ENCODE results near the gene ORC6. TPM values are rescaled to one million over a fixed set of nuclear protein-coding genes. Genes with fewer than 3 reads are reported as not detected.

ORC6 gene
- total and polyA plus RNA-seq, 2 experiments from 2014 or later: 32.6 to 35.5 TPM

GRCh38 chr16:46745617-46746016 is 56.2 kb downstream of the ORC6 start:
- Histone ChIP-seq H3K27me3 (no peaks in the 10 kb centered on the region), H3K36me3 (peaks cover 11% of the 10 kb centered on the region), H3K9me3 (ENCODE audit: low read depth) (no peaks in the 10 kb centered on the region), H3K4me3 (no peak overlapping the region), H3K4me1 (ENCODE audit: low read depth) (peaks cover 79% of the 10 kb centered on the region), H3K27ac (peak overlapping the region; percentile 100)
- DNase-seq (ENCODE audit: low read depth in 1 of 2, low spot score in 1 of 2): no peak
- no peak for TF ChIP-seq CTCF (IDR thresholded peaks at IDR 0.05; ENCODE audit: low read depth, low read length)

- peak overlapping the region; percentile 0 for H3K4me3 ChIP-seq
- H3K9me3 ChIP-seq (ENCODE audit: low read depth): no peaks in the 10 kb centered on the region
- peak overlapping the region; percentile 100 for H3K27ac ChIP-seq
- peak in 1 of 2 donors; percentile 92 for DNase-seq (ENCODE audit: low read depth in 1 of 2, low spot score in 1 of 2)
- peaks cover 11% of the 10 kb centered on the region for H3K36me3 ChIP-seq
- no peaks in the 10 kb centered on the region for H3K27me3 ChIP-seq
- TF ChIP-seq CTCF (IDR thresholded peaks at IDR 0.05; ENCODE audit: low read depth, low read length): no peak
- peaks cover 77% of the 10 kb centered on the region for H3K4me1 ChIP-seq (ENCODE audit: low read depth)
Observed at GRCh38 chr16:46746821-46747776, 57.6 kb downstream of the ORC6 start.

Other genes starting within 250 kb of the ORC6 start
- 1.8 and 4.4 TPM in 2 replicates for gene SHCBP1, start 68.3 kb upstream of the ORC6 start, total RNA-seq
- 4.7 and 10.5 TPM in 2 replicates for gene SHCBP1, start 68.3 kb upstream of the ORC6 start, polyA plus RNA-seq
- 58.9 and 63.2 TPM in 2 replicates for gene VPS35, start 481 bp upstream of the ORC6 start, total RNA-seq
- gene VPS35, start 481 bp upstream of the ORC6 start, polyA plus RNA-seq: 111 and 146 TPM in 2 replicates
- gene MYLK3, start 58.7 kb downstream of the ORC6 start, total RNA-seq: 203 and 211 TPM in 2 replicates
- gene MYLK3, start 58.7 kb downstream of the ORC6 start, polyA plus RNA-seq: 57.5 and 57.8 TPM in 2 replicates
- gene C16orf87, start 141.5 kb downstream of the ORC6 start, total RNA-seq: 26.0 and 41.0 TPM in 2 replicates
- gene C16orf87, start 141.5 kb downstream of the ORC6 start, polyA plus RNA-seq: 45.1 and 66.6 TPM in 2 replicates
- gene GPT2, start 194.7 kb downstream of the ORC6 start, total RNA-seq: 34.4 and 36.6 TPM in 2 replicates
- 28.4 and 35.4 TPM in 2 replicates for gene GPT2, start 194.7 kb downstream of the ORC6 start, polyA plus RNA-seq

Data from cardiac muscle cell (in vitro differentiated cells and primary cell).